DND-41 (cell line): Measurements from ENCODE around the gene LRRC52.

Experiments used
- ATAC-seq: fragments of 200-7000 bp; cut with Tn5 transposase; 3 replicates; pipeline ENCODE4 v1.9.1; 2021; ENCODE audit warnings: low read depth; ENCODE audit not compliant: insufficient read depth
- DNase-seq: peaks from one replicate; pipeline ENCODE4 v3.0.0-alpha.2; 2020
- H2AFZ ChIP-seq: 2 replicates; pipeline ENCODE4 v1.6.0; 2012; ENCODE audit warnings: low read depth, low read length
- H3K27ac ChIP-seq: 2 replicates; pipeline ENCODE4 v1.5.1; 2012; ENCODE audit warnings: low read length, inconsistent platforms
- H3K27me3 ChIP-seq: fragments of 200-600 bp; sonication (generic); 2 replicates; pipeline ENCODE4 v1.6.0; 2012; ENCODE audit warnings: low read length, mild to moderate bottlenecking, inconsistent platforms; ENCODE audit not compliant: insufficient read depth, poor library complexity
- H3K36me3 ChIP-seq: 2 replicates; pipeline ENCODE4 v1.5.1; 2012; ENCODE audit warnings: low read length, inconsistent platforms; ENCODE audit not compliant: insufficient read depth
- H3K4me1 ChIP-seq: 2 replicates; pipeline ENCODE4 v1.5.1; 2012; ENCODE audit warnings: mild to moderate bottlenecking, low read length; ENCODE audit not compliant: insufficient read depth
- H3K4me2 ChIP-seq: 2 replicates; pipeline ENCODE4 v1.6.0; 2012; ENCODE audit warnings: mild to moderate bottlenecking, moderate library complexity, low read length, inconsistent platforms; ENCODE audit not compliant: insufficient read depth
- H3K4me3 ChIP-seq, 2 experiments: fragments of 200-600 bp in 1 of 2; shearing (Covaris generic) in 1 of 2; 2 replicates each; pipeline ENCODE4 v1.5.1; 2012 to 2016; ENCODE audit warnings: inconsistent platforms in 2 of 2, low read length in 2 of 2, mild to moderate bottlenecking in 2 of 2, low read depth in 1 of 2, moderate library complexity in 1 of 2
- H3K79me2 ChIP-seq: 2 replicates; pipeline ENCODE4 v1.6.0; 2012; ENCODE audit warnings: low read length, inconsistent platforms; ENCODE audit not compliant: insufficient read depth
- H3K9ac ChIP-seq: 2 replicates; pipeline ENCODE4 v1.6.0; 2012; ENCODE audit warnings: low read depth, mild to moderate bottlenecking, inconsistent platforms, low read length, moderate library complexity
- H3K9me3 ChIP-seq: 2 replicates; pipeline ENCODE4 v1.5.1; 2012; ENCODE audit warnings: low read length, moderate library complexity, mild to moderate bottlenecking, inconsistent platforms; ENCODE audit not compliant: insufficient read depth, severe bottlenecking
- H4K20me1 ChIP-seq: 2 replicates; pipeline ENCODE4 v1.6.0; 2012; ENCODE audit warnings: low read length; ENCODE audit not compliant: insufficient read depth
- EZH2 ChIP-seq: IDR thresholded peaks from 3 replicates; pipeline ENCODE4 v1.6.1; 2012; ENCODE audit warnings: borderline replicate concordance, low read depth, mild to moderate bottlenecking, moderate library complexity, low read length, inconsistent platforms; ENCODE audit not compliant: severe bottlenecking
- TF ChIP-seq, protein P1 (sequence below): IDR thresholded peaks from 2 replicates; pipeline ENCODE4 v1.5.1; 2012; ENCODE audit warnings: borderline replicate concordance, low read length, moderate library complexity, mild to moderate bottlenecking; ENCODE audit not compliant: poor library complexity, severe bottlenecking; ENCODE audit errors: extremely low read depth

The LRRC52 gene

DNA sequence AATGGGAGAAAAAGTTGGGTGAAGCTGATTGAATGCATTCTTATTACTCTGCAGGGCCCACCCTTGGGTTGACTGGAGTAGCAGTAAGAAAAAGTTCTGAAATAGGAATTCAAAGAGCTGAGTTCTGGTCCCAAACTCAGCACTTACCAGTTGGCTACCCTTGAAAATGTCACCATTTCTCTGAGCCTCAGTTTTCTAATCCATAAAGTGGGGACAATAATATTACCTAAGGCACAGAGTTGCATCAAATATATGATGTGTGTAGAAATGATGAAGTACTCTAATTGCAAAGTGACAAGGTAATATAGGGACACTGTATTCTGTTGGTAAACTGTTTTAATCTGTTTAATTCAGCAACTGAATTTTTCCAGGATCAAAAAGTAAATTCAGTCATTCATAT, 1.2 kb downstream of the LRRC52 start:
- H2AFZ ChIP-seq = no peak overlapping the region
- ATAC-seq (no peak), DNase-seq (no peak)
- no peaks in the 10 kb centered on the region for H4K20me1 ChIP-seq
- no peaks in the 10 kb centered on the region for H3K79me2 ChIP-seq
- TF ChIP-seq, protein P1, sequence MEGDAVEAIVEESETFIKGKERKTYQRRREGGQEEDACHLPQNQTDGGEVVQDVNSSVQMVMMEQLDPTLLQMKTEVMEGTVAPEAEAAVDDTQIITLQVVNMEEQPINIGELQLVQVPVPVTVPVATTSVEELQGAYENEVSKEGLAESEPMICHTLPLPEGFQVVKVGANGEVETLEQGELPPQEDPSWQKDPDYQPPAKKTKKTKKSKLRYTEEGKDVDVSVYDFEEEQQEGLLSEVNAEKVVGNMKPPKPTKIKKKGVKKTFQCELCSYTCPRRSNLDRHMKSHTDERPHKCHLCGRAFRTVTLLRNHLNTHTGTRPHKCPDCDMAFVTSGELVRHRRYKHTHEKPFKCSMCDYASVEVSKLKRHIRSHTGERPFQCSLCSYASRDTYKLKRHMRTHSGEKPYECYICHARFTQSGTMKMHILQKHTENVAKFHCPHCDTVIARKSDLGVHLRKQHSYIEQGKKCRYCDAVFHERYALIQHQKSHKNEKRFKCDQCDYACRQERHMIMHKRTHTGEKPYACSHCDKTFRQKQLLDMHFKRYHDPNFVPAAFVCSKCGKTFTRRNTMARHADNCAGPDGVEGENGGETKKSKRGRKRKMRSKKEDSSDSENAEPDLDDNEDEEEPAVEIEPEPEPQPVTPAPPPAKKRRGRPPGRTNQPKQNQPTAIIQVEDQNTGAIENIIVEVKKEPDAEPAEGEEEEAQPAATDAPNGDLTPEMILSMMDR = no peak
- TF ChIP-seq EZH2 = no peak
- peaks cover 49% of the 10 kb centered on the region for H3K27me3 ChIP-seq
- H3K27ac ChIP-seq = no peak overlapping the region
- no peaks in the 10 kb centered on the region for H3K9me3 ChIP-seq
- H3K4me2 ChIP-seq = no peak overlapping the region
- H3K36me3 ChIP-seq = no peaks in the 10 kb centered on the region
- no peaks in the 10 kb centered on the region for H3K4me1 ChIP-seq
- H3K9ac ChIP-seq = no peak overlapping the region
- H3K4me3 ChIP-seq = no peak overlapping the region

DNA sequence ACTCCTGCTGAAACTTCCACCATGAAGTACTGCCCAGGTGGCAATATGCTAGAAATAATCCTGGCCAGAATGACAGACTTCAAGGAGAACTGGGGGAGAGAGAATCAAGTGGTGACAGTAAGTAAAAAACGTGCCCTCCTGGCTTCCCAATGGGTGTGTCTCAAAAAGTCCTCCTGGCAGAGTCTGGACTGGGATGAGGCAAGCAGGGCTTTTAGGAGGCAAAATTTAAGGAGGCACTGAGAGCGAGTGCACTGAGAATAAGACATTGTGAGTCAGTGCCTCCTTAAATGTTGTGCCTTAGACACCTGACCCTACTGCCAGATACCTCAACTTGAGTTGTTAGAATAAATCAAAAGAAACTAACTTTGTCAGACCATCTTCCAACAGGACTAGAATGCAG, 2.2 kb downstream of the LRRC52 start:
- no peak for ATAC-seq

GRCh38 chr1:165549973-165550372, 6.2 kb downstream of the LRRC52 start:
- ATAC-seq (no peak), DNase-seq (no peak)
- Histone ChIP-seq H3K79me2 (no peaks in the 10 kb centered on the region), H2AFZ (no peak overlapping the region), H4K20me1 (no peaks in the 10 kb centered on the region), H3K4me1 (no peaks in the 10 kb centered on the region), H3K4me3 (no peak overlapping the region), H3K9ac (no peak overlapping the region), H3K9me3 (no peaks in the 10 kb centered on the region), H3K4me2 (no peak overlapping the region), H3K36me3 (no peaks in the 10 kb centered on the region), H3K27ac (no peak overlapping the region), H3K27me3 (peaks cover 36% of the 10 kb centered on the region)
- TF ChIP-seq EZH2 = no peak

More for the DNA sequence above, 2.2 kb downstream of the LRRC52 start:
- Histone ChIP-seq H3K4me2 (no peak overlapping the region), H3K4me1 (no peaks in the 10 kb centered on the region), H3K36me3 (no peaks in the 10 kb centered on the region), H2AFZ (no peak overlapping the region), H3K4me3 (no peak overlapping the region), H3K79me2 (no peaks in the 10 kb centered on the region), H4K20me1 (no peaks in the 10 kb centered on the region), H3K9me3 (no peaks in the 10 kb centered on the region), H3K27me3 (peaks cover 41% of the 10 kb centered on the region), H3K27ac (no peak overlapping the region), H3K9ac (no peak overlapping the region)
- no peak for DNase-seq
- TF ChIP-seq EZH2 = no peak
- TF ChIP-seq, protein P1 = no peak

- H3K4me3 ChIP-seq = no peak overlapping the region
- no peaks in the 10 kb centered on the region for H3K79me2 ChIP-seq
- ATAC-seq (no peak), DNase-seq (no peak)
- no peak overlapping the region for H2AFZ ChIP-seq
- H3K27ac ChIP-seq = no peak overlapping the region
- TF ChIP-seq, protein P1 = no peak
- TF ChIP-seq EZH2 = no peak
- no peaks in the 10 kb centered on the region for H3K9me3 ChIP-seq
- no peaks in the 10 kb centered on the region for H3K36me3 ChIP-seq
- no peak overlapping the region for H3K4me2 ChIP-seq
- H4K20me1 ChIP-seq = no peaks in the 10 kb centered on the region
- H3K4me1 ChIP-seq = no peaks in the 10 kb centered on the region
- peaks cover 30% of the 10 kb centered on the region for H3K27me3 ChIP-seq
- H3K9ac ChIP-seq = no peak overlapping the region
Observed at GRCh38 chr1:165551469-165551868, 7.7 kb downstream of the LRRC52 start.
